Measurements from ENCODE around the gene CLIC2.

DNA sequence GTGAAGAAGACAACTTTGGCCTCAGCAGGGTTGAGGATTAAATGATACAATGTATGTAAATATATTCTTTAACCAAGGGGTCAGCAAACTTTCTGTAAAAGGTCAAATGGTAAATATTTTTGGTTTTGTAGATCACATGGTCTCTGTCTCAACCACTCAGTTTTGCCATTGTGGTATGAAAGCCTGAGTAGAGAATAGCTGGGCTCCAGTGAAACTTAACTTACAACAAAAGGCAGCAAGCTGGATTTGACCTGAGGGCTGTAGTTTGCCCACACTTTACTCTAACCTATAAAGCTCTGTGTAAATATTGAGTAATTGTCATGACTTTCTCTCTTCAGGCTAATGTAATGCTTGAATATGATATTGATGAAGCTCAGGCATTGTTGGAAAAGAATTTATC, 98.5 kb downstream of the CLIC2 start:
- TF ChIP-seq POLR2A (IDR thresholded peaks at IDR 0.05; ENCODE audit: low read length): no peak
- no peak for TF ChIP-seq GATA1 (IDR thresholded peaks at IDR 0.05; ENCODE audit: low read depth, low read length)
